HepG2 (cell line): ENCODE results near the gene BCKDHA. TPM values are rescaled to one million over a fixed set of nuclear protein-coding genes. Genes with fewer than 3 reads are reported as not detected.

Experiments
- ARID2 ChIP-seq: sonication (generic); formaldehyde crosslinking; IDR thresholded peaks from 2 replicates; pipeline ENCODE4 v1.8.1; 2022; ENCODE audit warnings: mild to moderate bottlenecking, missing genetic modification reagents, borderline replicate concordance
- CREB3 ChIP-seq: sonication (generic); formaldehyde crosslinking; IDR thresholded peaks from 2 replicates; pipeline ENCODE4 v1.5.0; 2020; ENCODE audit warnings: missing genetic modification reagents
- ELF1 ChIP-seq: sonication (generic); formaldehyde crosslinking; IDR thresholded peaks from 2 replicates; pipeline ENCODE4 v1.4.0; 2020; ENCODE audit warnings: missing genetic modification reagents
- FOXK2 ChIP-seq: fragments of 450-650 bp; IDR thresholded peaks from 2 replicates; pipeline ENCODE4 v1.6.1; 2016
- HMG20B ChIP-seq: conservative IDR thresholded peaks from 2 replicates; pipeline ENCODE4 v1.6.1; 2016; ENCODE audit warnings: missing genetic modification reagents, missing compliant biosample characterization
- KLF16 ChIP-seq, 2 experiments: sonication (generic) in 1 of 2; formaldehyde crosslinking in 1 of 2; IDR thresholded peaks; 2 replicates each; pipeline versions ENCODE4 v1.6.1 to v1.8.0; 2016 to 2023; ENCODE audit warnings: missing genetic modification reagents in 2 of 2, missing compliant biosample characterization in 1 of 2
- POLR2AphosphoS5 ChIP-seq: IDR thresholded peaks from 2 replicates; pipeline ENCODE4 v1.6.1; 2012; ENCODE audit warnings: low read depth, low read length
- SAP130 ChIP-seq: IDR thresholded peaks from 2 replicates; pipeline ENCODE4 v1.6.1; 2016; ENCODE audit warnings: low read depth
- SNAPC2 ChIP-seq: sonication (generic); formaldehyde crosslinking; IDR thresholded peaks from 2 replicates; pipeline ENCODE4 v1.8.1; 2022; ENCODE audit warnings: mild to moderate bottlenecking, missing genetic modification reagents
- SP1 ChIP-seq, 2 experiments: fragments of 450-650 bp in 1 of 2; sonication (generic) in 1 of 2; formaldehyde crosslinking in 1 of 2; IDR thresholded peaks; 2 replicates each; pipeline versions ENCODE4 v1.4.0 to v1.6.1; 2016 to 2020; ENCODE audit warnings: missing genetic modification reagents in 1 of 2
- ZBTB37 ChIP-seq: sonication (generic); formaldehyde crosslinking; IDR thresholded peaks from 2 replicates; pipeline ENCODE4 v1.4.0; 2020; ENCODE audit warnings: mild to moderate bottlenecking, missing genetic modification reagents
- ZNF101 ChIP-seq: sonication (generic); formaldehyde crosslinking; IDR thresholded peaks from 2 replicates; pipeline ENCODE4 v1.4.0; 2020; ENCODE audit warnings: mild to moderate bottlenecking, low read depth, missing genetic modification reagents, borderline replicate concordance
- ZNF180 ChIP-seq: sonication (generic); formaldehyde crosslinking; IDR thresholded peaks from 2 replicates; pipeline ENCODE4 v1.4.0; 2020; ENCODE audit warnings: low read depth, missing genetic modification reagents, borderline replicate concordance
- ZNF20 ChIP-seq: sonication (generic); formaldehyde crosslinking; IDR thresholded peaks from 2 replicates; pipeline ENCODE4 v1.4.0; 2020; ENCODE audit warnings: mild to moderate bottlenecking, moderate library complexity, missing genetic modification reagents
- ZNF235 ChIP-seq: sonication (generic); formaldehyde crosslinking; IDR thresholded peaks from 2 replicates; pipeline ENCODE4 v1.8.1; 2023; ENCODE audit warnings: mild to moderate bottlenecking, missing genetic modification reagents, borderline replicate concordance
- ZNF761 ChIP-seq: sonication (generic); formaldehyde crosslinking; conservative IDR thresholded peaks from 2 replicates; pipeline ENCODE4 v1.4.0; 2020; ENCODE audit warnings: mild to moderate bottlenecking, missing genetic modification reagents
- ZNF83 ChIP-seq: sonication (generic); formaldehyde crosslinking; IDR thresholded peaks from 2 replicates; pipeline ENCODE4 v1.4.0; 2020; ENCODE audit warnings: missing genetic modification reagents, mild to moderate bottlenecking, borderline replicate concordance
- ZNF883 ChIP-seq: sonication (generic); formaldehyde crosslinking; IDR thresholded peaks from 2 replicates; pipeline ENCODE4 v1.5.1; 2020; ENCODE audit warnings: mild to moderate bottlenecking, missing genetic modification reagents; ENCODE audit errors: not compliant biosample characterization
- polyA plus RNA-seq, 8 experiments: library from polyadenylated mRNA; depleted of rRNA in 3 of 8; stranded (reverse) in 7 of 8; unstranded in 1 of 8; fragments of >200 nt; fragmentation: Illumina TruSeq in 4 of 8; extraction: Trizol in 4 of 8; gene quantifications; 2 replicates each; pipeline versions ENCODE4 v1.2.1 to v1.2.3, GENCODE V29; 2011 to 2016; ENCODE audit warnings: low read depth in 4 of 8, missing spikeins in 1 of 8, mixed read lengths in 1 of 8; ENCODE audit not compliant: insufficient read depth in 1 of 8
- total RNA-seq, 5 experiments: library from RNA; depleted of rRNA; stranded (reverse); fragments of >200 nt; fragmentation: Illumina TruSeq; extraction: Trizol; gene quantifications; 2 replicates each; pipeline ENCODE4 v1.2.3, GENCODE V29; 2016; ENCODE audit warnings: low read depth in 1 of 5
- TF ChIP-seq, protein P1 (sequence below): sonication (generic); formaldehyde crosslinking; IDR thresholded peaks from 2 replicates; pipeline ENCODE4 v1.4.0; 2020; ENCODE audit warnings: missing genetic modification reagents, low read depth, mild to moderate bottlenecking, borderline replicate concordance
- TF ChIP-seq, protein P2 (sequence below): sonication (generic); formaldehyde crosslinking; IDR thresholded peaks from 2 replicates; pipeline ENCODE4 v1.5.0; 2020; ENCODE audit warnings: mild to moderate bottlenecking, missing genetic modification reagents, borderline replicate concordance
- TF ChIP-seq, protein P3 (sequence below): sonication (generic); formaldehyde crosslinking; IDR thresholded peaks from 2 replicates; pipeline ENCODE4 v1.4.0; 2020; ENCODE audit warnings: missing genetic modification reagents, borderline replicate concordance

Gene BCKDHA
- total and polyA plus RNA-seq, 2 of the 13 experiments (the other 11 are each of a cell fraction or from before 2014, with no cell fraction given): 11.8 to 31.5 TPM

DNA sequence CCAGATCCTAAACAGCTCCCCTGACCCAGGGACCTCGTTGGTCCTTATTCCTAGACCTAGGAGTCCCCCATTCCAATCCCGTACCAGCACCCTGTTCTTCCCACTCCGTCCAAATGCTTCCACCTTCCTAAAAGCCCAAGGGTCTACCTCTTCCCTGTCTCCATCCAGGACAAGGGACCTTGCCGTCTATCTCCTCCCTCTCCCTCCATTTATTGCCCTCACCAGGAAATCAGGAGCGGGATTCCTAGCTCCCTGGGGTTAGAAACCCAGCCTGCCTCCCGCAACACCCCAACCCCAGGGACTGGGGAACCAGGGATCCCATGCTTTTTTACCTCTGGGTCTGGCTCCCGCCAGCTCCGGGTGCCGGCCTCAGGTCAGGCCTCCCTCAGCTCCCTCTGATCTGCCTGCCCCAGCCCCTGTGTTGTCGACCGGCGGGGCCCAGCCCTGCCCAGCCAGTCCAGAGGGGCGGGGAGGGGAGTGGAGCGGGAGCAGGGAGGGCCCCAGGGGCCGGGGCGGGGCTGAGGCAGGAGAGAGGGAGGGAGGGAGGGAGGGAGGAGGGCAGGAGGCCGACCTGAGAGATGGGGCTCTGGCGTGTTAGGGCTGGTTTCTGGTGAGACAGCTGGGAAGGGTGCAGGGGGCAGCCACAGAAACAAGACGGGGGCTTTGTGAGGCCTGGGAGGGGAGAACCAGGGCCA is 29.5 kb downstream of the BCKDHA start, which contains the start of gene B3GNT8 (continued):
- TF ChIP-seq ZNF761 (CRISPR knock-in tag) (no peak), KLF16 (CRISPR knock-in tag; IDR thresholded peaks at IDR 0.05) (0 out of 4 replicates have a peak, but pooled peaks of 1 of the 2 experiments have one; percentile 29), ZNF883 (no peak), POLR2AphosphoS5 (peak; percentile 65), HMG20B (CRISPR knock-in tag) (no peak), ZBTB37 (CRISPR knock-in tag) (no peak), CREB3 (CRISPR knock-in tag) (no peak), ZNF83 (CRISPR knock-in tag) (no peak), ARID2 (no peak), ZNF20 (CRISPR knock-in tag) (no peak), ZNF180 (CRISPR knock-in tag) (no peak), ZNF235 (CRISPR knock-in tag) (no peak), SP1 (IDR thresholded peaks at IDR 0.05) (no peak), SP1 (CRISPR knock-in tag; IDR thresholded peaks at IDR 0.05) (peak; percentile 22; the same call in 1 of the 2 replicates), ELF1 (CRISPR knock-in tag) (no peak), SAP130 (CRISPR knock-in tag) (peak; percentile 76), FOXK2 (no peak), SNAPC2 (CRISPR knock-in tag) (no peak), ZNF101 (CRISPR knock-in tag) (no peak)
- TF ChIP-seq, protein P1, sequence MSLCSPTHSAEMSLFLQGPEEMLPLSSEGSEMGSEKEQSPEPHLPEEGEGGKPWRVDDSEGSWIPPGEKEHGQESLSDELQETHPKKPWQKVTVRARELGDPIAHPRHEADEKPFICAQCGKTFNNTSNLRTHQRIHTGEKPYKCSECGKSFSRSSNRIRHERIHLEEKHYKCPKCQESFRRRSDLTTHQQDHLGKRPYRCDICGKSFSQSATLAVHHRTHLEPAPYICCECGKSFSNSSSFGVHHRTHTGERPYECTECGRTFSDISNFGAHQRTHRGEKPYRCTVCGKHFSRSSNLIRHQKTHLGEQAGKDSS (CRISPR knock-in tag): no peak
- TF ChIP-seq, protein P2, sequence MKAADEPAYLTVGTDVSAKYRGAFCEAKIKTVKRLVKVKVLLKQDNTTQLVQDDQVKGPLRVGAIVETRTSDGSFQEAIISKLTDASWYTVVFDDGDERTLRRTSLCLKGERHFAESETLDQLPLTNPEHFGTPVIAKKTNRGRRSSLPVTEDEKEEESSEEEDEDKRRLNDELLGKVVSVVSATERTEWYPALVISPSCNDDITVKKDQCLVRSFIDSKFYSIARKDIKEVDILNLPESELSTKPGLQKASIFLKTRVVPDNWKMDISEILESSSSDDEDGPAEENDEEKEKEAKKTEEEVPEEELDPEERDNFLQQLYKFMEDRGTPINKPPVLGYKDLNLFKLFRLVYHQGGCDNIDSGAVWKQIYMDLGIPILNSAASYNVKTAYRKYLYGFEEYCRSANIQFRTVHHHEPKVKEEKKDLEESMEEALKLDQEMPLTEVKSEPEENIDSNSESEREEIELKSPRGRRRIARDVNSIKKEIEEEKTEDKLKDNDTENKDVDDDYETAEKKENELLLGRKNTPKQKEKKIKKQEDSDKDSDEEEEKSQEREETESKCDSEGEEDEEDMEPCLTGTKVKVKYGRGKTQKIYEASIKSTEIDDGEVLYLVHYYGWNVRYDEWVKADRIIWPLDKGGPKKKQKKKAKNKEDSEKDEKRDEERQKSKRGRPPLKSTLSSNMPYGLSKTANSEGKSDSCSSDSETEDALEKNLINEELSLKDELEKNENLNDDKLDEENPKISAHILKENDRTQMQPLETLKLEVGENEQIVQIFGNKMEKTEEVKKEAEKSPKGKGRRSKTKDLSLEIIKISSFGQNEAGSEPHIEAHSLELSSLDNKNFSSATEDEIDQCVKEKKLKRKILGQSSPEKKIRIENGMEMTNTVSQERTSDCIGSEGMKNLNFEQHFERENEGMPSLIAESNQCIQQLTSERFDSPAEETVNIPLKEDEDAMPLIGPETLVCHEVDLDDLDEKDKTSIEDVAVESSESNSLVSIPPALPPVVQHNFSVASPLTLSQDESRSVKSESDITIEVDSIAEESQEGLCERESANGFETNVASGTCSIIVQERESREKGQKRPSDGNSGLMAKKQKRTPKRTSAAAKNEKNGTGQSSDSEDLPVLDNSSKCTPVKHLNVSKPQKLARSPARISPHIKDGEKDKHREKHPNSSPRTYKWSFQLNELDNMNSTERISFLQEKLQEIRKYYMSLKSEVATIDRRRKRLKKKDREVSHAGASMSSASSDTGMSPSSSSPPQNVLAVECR (CRISPR knock-in tag): peak; percentile 58; the same call in 1 of the 2 replicates
- TF ChIP-seq, protein P3, sequence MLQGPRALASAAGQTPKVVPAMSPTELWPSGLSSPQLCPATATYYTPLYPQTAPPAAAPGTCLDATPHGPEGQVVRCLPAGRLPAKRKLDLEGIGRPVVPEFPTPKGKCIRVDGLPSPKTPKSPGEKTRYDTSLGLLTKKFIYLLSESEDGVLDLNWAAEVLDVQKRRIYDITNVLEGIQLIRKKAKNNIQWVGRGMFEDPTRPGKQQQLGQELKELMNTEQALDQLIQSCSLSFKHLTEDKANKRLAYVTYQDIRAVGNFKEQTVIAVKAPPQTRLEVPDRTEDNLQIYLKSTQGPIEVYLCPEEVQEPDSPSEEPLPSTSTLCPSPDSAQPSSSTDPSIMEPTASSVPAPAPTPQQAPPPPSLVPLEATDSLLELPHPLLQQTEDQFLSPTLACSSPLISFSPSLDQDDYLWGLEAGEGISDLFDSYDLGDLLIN (CRISPR knock-in tag): no peak
